Testis (tissue), 3 donors: Measurements from ENCODE around the gene INPP5K. TPM values are rescaled to one million over a fixed set of nuclear protein-coding genes. Genes with fewer than 3 reads are reported as not detected.

Experiments
- DNase-seq: peaks from one replicate; pipeline ENCODE4 v3.0.0-alpha.2; 2019
- H3K27ac ChIP-seq, 2 donors: fragments of 200-600 bp; sonication (generic); one replicate each; pipeline ENCODE4 v1.5.1; 2019
- H3K27me3 ChIP-seq: fragments of 200-600 bp; sonication (generic); one replicate; pipeline ENCODE4 v1.5.1; 2019
- H3K36me3 ChIP-seq: fragments of 200-600 bp; sonication (generic); one replicate; pipeline ENCODE4 v1.5.1; 2017; ENCODE audit warnings: low read depth; ENCODE audit errors: missing control alignments
- H3K4me1 ChIP-seq: fragments of 200-600 bp; sonication (generic); one replicate; pipeline ENCODE4 v1.5.1; 2019
- H3K4me3 ChIP-seq, 2 donors: fragments of 200-600 bp; sonication (generic); one replicate each; pipeline ENCODE4 v1.5.1; 2017 to 2019
- H3K9me3 ChIP-seq: fragments of 200-600 bp; sonication (generic); one replicate; pipeline ENCODE4 v1.5.1; 2017
- CTCF ChIP-seq, 3 experiments: fragments of 450-650 bp in 2 of 3; fragments of 200-600 bp in 1 of 3; sonication (generic) in 1 of 3; IDR thresholded peaks; one replicate each; pipeline ENCODE4 v1.5.1; 2016 to 2019; ENCODE audit warnings: antibody characterized with exemption in 3 of 3, mild to moderate bottlenecking in 2 of 3, moderate library complexity in 1 of 3
- POLR2A ChIP-seq: fragments of 450-650 bp; IDR thresholded peaks from one replicate; pipeline ENCODE4 v1.6.1; 2017; ENCODE audit warnings: antibody characterized with exemption, mild to moderate bottlenecking, moderate library complexity
- WGBS, 2 donors: methylation state at CpG; one replicate each; pipeline ENCODE4 v1.1.5; 2018; 5-methylcytosine and 5-hydroxymethylcytosine counted together
- intact Hi-C: fragments of 100-400 bp; cut with DNase I; formaldehyde crosslinking; loops from one replicate; pipeline ENCODE4 v1.15.1; 2023; ENCODE audit warnings: low total_unique reads
- polyA plus RNA-seq: library from polyadenylated mRNA; stranded (reverse); fragments of 350-450 nt; fragmentation: Illumina TruSeq; extraction: RNeasy Lipid Tissue Mini Kit (QIAGEN cat#74804); gene quantifications from one replicate; pipeline ENCODE4 v1.2.3, GENCODE V29; 2014; ENCODE audit warnings: low read depth, low replicate concordance; ENCODE audit not compliant: insufficient read depth
- total RNA-seq, 2 donors: library from RNA; depleted of rRNA; stranded (reverse); fragments of >200 nt; gene quantifications; one replicate each; pipeline ENCODE4 v1.2.3, GENCODE V29; 2016

Gene INPP5K
- total and polyA plus RNA-seq, 3 donors from 2014 or later, result 81.2 to 87.8 (median 83.4) TPM

GRCh38 chr17:1487939-1488825 lies 28.2 kb downstream of the INPP5K start:
- Histone ChIP-seq H3K36me3 (no peaks in the 10 kb centered on the region), H3K9me3 (no peaks in the 10 kb centered on the region), H3K27ac (peak overlapping the region; percentile 93), H3K27me3 (no peaks in the 10 kb centered on the region), H3K4me3 (peak overlapping the region; percentile 57 to 82), H3K4me1 (peaks cover 52% of the 10 kb centered on the region)
- intact Hi-C loops, result no loop called here
- 3 to 4% methylated on average over 8 to 35 of the region's 72 CpGs for WGBS, 2 donors
- DNase-seq, result peak; percentile 90
- TF ChIP-seq POLR2A (no peak), CTCF (IDR thresholded peaks at IDR 0.05) (no peak)

- DNase-seq, result peak; percentile 86
- peaks cover 45% of the 10 kb centered on the region for H3K4me1 ChIP-seq
Measured at GRCh38 chr17:1486802-1487695, 29.4 kb downstream of the INPP5K start.

GRCh38 chr17:1485423-1486376 lies 30.7 kb downstream of the INPP5K start:
- H3K36me3 ChIP-seq, result no peaks in the 10 kb centered on the region
- H3K9me3 ChIP-seq, result no peaks in the 10 kb centered on the region
- peaks cover 42% of the 10 kb centered on the region for H3K4me1 ChIP-seq
- intact Hi-C loops, result no loop called here
- TF ChIP-seq POLR2A, result no peak
- TF ChIP-seq CTCF (IDR thresholded peaks at IDR 0.05), result no peak
- H3K4me3 ChIP-seq, result peak overlapping the region; percentile 75 to 82
- 2 to 3% methylated on average over 21 to 90 of the region's 127 CpGs for WGBS, 2 donors
- H3K27ac ChIP-seq, result peak overlapping the region; percentile 93
- no peaks in the 10 kb centered on the region for H3K27me3 ChIP-seq
- peak; percentile 61 for DNase-seq

More at GRCh38 chr17:1486802-1487695, 29.4 kb downstream of the INPP5K start:
- Histone ChIP-seq H3K27me3 (no peaks in the 10 kb centered on the region), H3K36me3 (no peaks in the 10 kb centered on the region), H3K27ac (peak overlapping the region; percentile 93), H3K4me3 (peak overlapping the region; percentile 57 to 82), H3K9me3 (no peaks in the 10 kb centered on the region)
- TF ChIP-seq POLR2A (no peak), CTCF (IDR thresholded peaks at IDR 0.05) (no peak)
- intact Hi-C loops, result no loop called here
- WGBS, 2 donors, result 18 to 23% methylated on average over 31 to 51 of the region's 74 CpGs

GRCh38 chr17:1484676-1485422 lies 31.6 kb downstream of the INPP5K start:
- Histone ChIP-seq H3K27me3 (no peaks in the 10 kb centered on the region), H3K27ac (peak overlapping the region; percentile 81 to 93), H3K4me1 (peaks cover 37% of the 10 kb centered on the region), H3K9me3 (no peaks in the 10 kb centered on the region), H3K36me3 (no peaks in the 10 kb centered on the region), H3K4me3 (peak overlapping the region; percentile 75 to 82)
- WGBS, 2 donors, result 4% methylated on average over 7 to 19 of the region's 19 CpGs
- intact Hi-C loops, result no loop called here
- peak in 1 of 3 experiments; percentile 31 for TF ChIP-seq CTCF (IDR thresholded peaks at IDR 0.05)
- no peak for TF ChIP-seq POLR2A
- peak; percentile 68 for DNase-seq
